K562 (cell line): ENCODE measurements around the gene CNTFR. TPM values are rescaled to one million over a fixed set of nuclear protein-coding genes. Genes with fewer than 3 reads are reported as not detected.
A peak's percentile ranks its signal among the peaks of the same experiment; 100 is the strongest.

ENCODE experiments used
- ATAC-seq: fragments of 200-7000 bp; cut with Tn5 transposase; 3 replicates; pipeline ENCODE4 v1.9.1; 2020; ENCODE audit warnings: moderate library complexity
- BruUV-seq: library from RNA; stranded (reverse); fragments of 400-500 nt; replicated peaks from 2 replicates; lab custom pipeline; 2021; lab: Mats Ljungman, UMichigan
- CTCF ChIA-PET: fragments of 300-600 bp; formaldehyde crosslinking; extraction: SDS; loops from one replicate; lab custom pipeline; 2021; ENCODE audit warnings: low intra/inter-chr PET ratio; lab: Yijun Ruan, JAX
- POLR2A ChIA-PET: fragments of 300-600, 350-650 bp; sonication (Branson Sonifier 250); formaldehyde crosslinking; extraction: SDS; loops from one replicate; lab custom pipeline; 2021; ENCODE audit warnings: antibody characterized with exemption, inconsistent platforms; lab: Yijun Ruan, JAX
- DNase-seq, 4 experiments: peaks; one replicate each; pipeline versions ENCODE4 v3.0.0 to v3.0.0-alpha.2; 2011 to 2018; ENCODE audit warnings: low spot score in 3 of 4, mixed read lengths in 3 of 4; ENCODE audit errors: extremely low read depth in 1 of 4
- FAIRE-seq: peaks from 2 replicates; lab custom pipeline; 2011; peaks lifted over from hg19 to GRCh38; lab: Jason Lieb, UNC
- H2AFZ ChIP-seq: 2 replicates; pipeline ENCODE4 v1.6.0; 2011; ENCODE audit warnings: low read depth, low read length, control low read depth, inconsistent platforms
- H3K27ac ChIP-seq: fragments of 200-600 bp; 3 replicates; pipeline ENCODE4 v1.8.0; 2011; ENCODE audit warnings: low read depth, mild to moderate bottlenecking, control low read depth, inconsistent platforms, low read length, moderate library complexity, mixed read lengths; ENCODE audit errors: extremely low read depth
- H3K27me3 ChIP-seq, 2 experiments: fragments of 300-600 bp in 1 of 2; 2 replicates in 1 of 2; 3 replicates in 1 of 2; pipeline versions ENCODE4 v1.6.0 to v1.8.0; 2011; ENCODE audit warnings: inconsistent platforms in 2 of 2, low read length in 2 of 2, mild to moderate bottlenecking in 1 of 2, mixed read lengths in 1 of 2, moderate library complexity in 1 of 2; ENCODE audit not compliant: control insufficient read depth in 2 of 2, insufficient read depth in 2 of 2
- H3K36me3 ChIP-seq: fragments of 300-600 bp; 3 replicates; pipeline ENCODE4 v1.8.0; 2011; ENCODE audit warnings: mild to moderate bottlenecking, low read length, inconsistent platforms; ENCODE audit not compliant: control insufficient read depth, insufficient read depth
- H3K4me1 ChIP-seq, 2 experiments: fragments of 200-600 bp in 1 of 2; replicated peaks in 1 of 2; 2 replicates in 1 of 2; 3 replicates in 1 of 2; pipeline versions ENCODE4 v1.5.1 to v1.8.0; 2011; ENCODE audit warnings: inconsistent platforms in 2 of 2, low read length in 2 of 2, mild to moderate bottlenecking in 1 of 2, mixed read lengths in 1 of 2, moderate library complexity in 1 of 2; ENCODE audit not compliant: control insufficient read depth in 2 of 2, insufficient read depth in 2 of 2
- H3K4me2 ChIP-seq: 2 replicates; pipeline ENCODE4 v1.6.1; 2011; ENCODE audit warnings: low read length, control low read depth, inconsistent platforms, mixed read lengths; ENCODE audit not compliant: insufficient read depth
- H3K4me3 ChIP-seq: fragments of 200-600 bp; sonication (generic), shearing (Covaris generic); 2 replicates; pipeline ENCODE4 v1.5.1; 2016; ENCODE audit warnings: control low read depth, inconsistent platforms
- H3K79me2 ChIP-seq: fragments of 200-600 bp; 3 replicates; pipeline ENCODE4 v1.8.0; 2011; ENCODE audit warnings: low read length, inconsistent platforms; ENCODE audit not compliant: control insufficient read depth, insufficient read depth
- H3K9ac ChIP-seq, 2 experiments: 2 replicates each; pipeline versions ENCODE4 v1.6.0 to v1.6.1; 2011; ENCODE audit warnings: low read depth in 2 of 2, low read length in 2 of 2, control low read depth in 1 of 2, inconsistent platforms in 1 of 2, mild to moderate bottlenecking in 1 of 2, mixed read lengths in 1 of 2; ENCODE audit not compliant: insufficient read depth in 1 of 2
- H3K9me1 ChIP-seq: one replicate; pipeline ENCODE4 v1.6.0; 2011; ENCODE audit warnings: inconsistent platforms, mild to moderate bottlenecking, low read length, moderate library complexity; ENCODE audit not compliant: control insufficient read depth, insufficient read depth
- H3K9me3 ChIP-seq: replicated peaks from 2 replicates; pipeline ENCODE4 v1.5.1; 2011; ENCODE audit warnings: low read depth, low read length, inconsistent platforms; ENCODE audit not compliant: control insufficient read depth, insufficient read depth
- H4K20me1 ChIP-seq: replicated peaks from 2 replicates; pipeline ENCODE4 v1.6.1; 2011; ENCODE audit warnings: low read length, inconsistent platforms, mixed read lengths; ENCODE audit not compliant: control insufficient read depth, insufficient read depth
- BHLHE40 ChIP-seq: IDR thresholded peaks from 2 replicates; pipeline ENCODE4 v1.6.1; 2011; ENCODE audit warnings: low read length, improper control_type of control experiment
- CBFA2T2 ChIP-seq: fragments of 450-650 bp; conservative IDR thresholded peaks from 2 replicates; pipeline ENCODE4 v1.6.1; 2017; ENCODE audit warnings: mild to moderate bottlenecking
- E2F4 ChIP-seq: sonication (generic); formaldehyde crosslinking; IDR thresholded peaks from 2 replicates; pipeline ENCODE4 v1.8.0; 2022; ENCODE audit warnings: mild to moderate bottlenecking, low read depth, missing genetic modification reagents
- EHMT2 ChIP-seq: fragments of 450-650 bp; IDR thresholded peaks from 2 replicates; pipeline ENCODE4 v1.6.1; 2018; ENCODE audit warnings: antibody characterized with exemption
- EWSR1 ChIP-seq: fragments of 450-650 bp; IDR thresholded peaks from 2 replicates; pipeline ENCODE4 v1.6.1; 2018; ENCODE audit warnings: borderline replicate concordance, mild to moderate bottlenecking, low read depth, moderate library complexity; ENCODE audit not compliant: partially characterized antibody
- GABPA ChIP-seq: fragments of 200-800 bp; sonication (Bioruptor generic); conservative IDR thresholded peaks from 2 replicates; pipeline ENCODE4 v1.6.1; 2016; ENCODE audit warnings: low read depth, missing genetic modification characterization, missing compliant biosample characterization
- KAT7 ChIP-seq: sonication (generic); formaldehyde crosslinking; IDR thresholded peaks from 2 replicates; pipeline ENCODE4 v1.8.0; 2022; ENCODE audit warnings: missing genetic modification reagents, mild to moderate bottlenecking, borderline replicate concordance
- NFYB ChIP-seq: IDR thresholded peaks from 2 replicates; pipeline ENCODE4 v1.6.1; 2011; ENCODE audit warnings: mild to moderate bottlenecking, moderate library complexity; ENCODE audit not compliant: insufficient read length; ENCODE audit errors: extremely low read depth
- NR0B1 ChIP-seq: fragments of 450-650 bp; IDR thresholded peaks from one replicate; pipeline ENCODE4 v1.6.1; 2018; ENCODE audit warnings: mild to moderate bottlenecking, moderate library complexity; ENCODE audit not compliant: partially characterized antibody
- PATZ1 ChIP-seq: fragments of 250-450 bp; sonication (Bioruptor Pico); IDR thresholded peaks from 2 replicates; pipeline ENCODE4 v1.5.0; 2020; ENCODE audit warnings: mild to moderate bottlenecking, borderline replicate concordance
- PURB ChIP-seq: sonication (generic); formaldehyde crosslinking; IDR thresholded peaks from 2 replicates; pipeline ENCODE4 v1.9.0; 2021; ENCODE audit warnings: low read depth, mild to moderate bottlenecking, missing genetic modification reagents
- SMARCC2 ChIP-seq: fragments of 450-650 bp; IDR thresholded peaks from 2 replicates; pipeline ENCODE4 v1.6.1; 2017; ENCODE audit warnings: antibody characterized with exemption, moderate library complexity, mild to moderate bottlenecking, low read depth
- TFE3 ChIP-seq: fragments of 450-650 bp; formaldehyde crosslinking; IDR thresholded peaks from 2 replicates; pipeline ENCODE4 v1.4.0; 2020; ENCODE audit warnings: mild to moderate bottlenecking, mixed read lengths
- ZNF174 ChIP-seq: fragments of 250-450 bp; sonication (Bioruptor Pico); IDR thresholded peaks from 2 replicates; pipeline ENCODE4 v1.4.0; 2020; ENCODE audit warnings: mild to moderate bottlenecking
- ZNF696 ChIP-seq: fragments of 250-450 bp; sonication (Bioruptor Pico); conservative IDR thresholded peaks from 2 replicates; pipeline ENCODE4 v1.4.0; 2020; ENCODE audit warnings: mild to moderate bottlenecking, moderate library complexity
- WGBS: fragments of 100-300 bp; shearing (Covaris generic); methylation state at CpG from one replicate; pipeline ENCODE4 v1.1.6; 2016; ENCODE audit warnings: low coverage, mixed read lengths; ENCODE audit not compliant: insufficient coverage; ENCODE audit errors: missing lambda C conversion rate; 5-methylcytosine and 5-hydroxymethylcytosine counted together
- in situ Hi-C: fragments of 300-500 bp; cut with MboI; formaldehyde crosslinking; loops from 4 replicates; pipeline ENCODE4 v1.15.0; 2018; ENCODE audit warnings: inconsistent platforms, mixed read lengths
- intact Hi-C: fragments of 100-400 bp; cut with micrococcal nuclease; formaldehyde crosslinking; loops from 2 replicates; pipeline ENCODE4 v1.14.2; 2022
- polyA plus RNA-seq, 8 experiments: library from polyadenylated mRNA; depleted of rRNA in 4 of 8; stranded (reverse) in 5 of 8; unstranded in 3 of 8; fragments of >200 nt; fragmentation: Nextera tagmentation in 2 of 8; fragmentation: Illumina TruSeq in 1 of 8; extraction: Ambion mirVana in 2 of 8; extraction: Trizol in 1 of 8; gene quantifications; 2 replicates each; pipeline versions ENCODE4 v1.2.1 to v1.2.3, GENCODE V29; 2011 to 2014; ENCODE audit warnings: inconsistent platforms in 1 of 8, missing spikeins in 1 of 8
- total RNA-seq, 7 experiments: library from RNA; depleted of rRNA in 6 of 7; stranded (reverse); fragments of >200 nt in 6 of 7; fragmentation: Illumina TruSeq in 2 of 7; extraction: Trizol in 2 of 7; gene quantifications; 2 replicates each; pipeline versions ENCODE4 v1.2.1 to v1.2.3, GENCODE V29; 2011 to 2021; ENCODE audit warnings: low replicate concordance in 1 of 7

CNTFR gene
- total and polyA plus RNA-seq, 9 of the 15 experiments (the other 6 are each of a cell fraction or from before 2014, with no cell fraction given): not detected

GRCh38 chr9:34559624-34560455 is 29.7 kb downstream of the CNTFR start:
- 0% methylated on average over 5 of the region's 21 CpGs for WGBS
- in situ Hi-C loops (no loop called here), intact Hi-C loops (no loop called here)
- Histone ChIP-seq H3K9me1 (no peaks in the 10 kb centered on the region), H3K9me3 (no peaks in the 10 kb centered on the region), H3K4me2 (no peak overlapping the region), H3K4me1 (peaks cover 0 to 6% of the 10 kb centered on the region in 2 experiments; a peak in 2 of 5 replicates), H3K27ac (no peak overlapping the region), H3K27me3 (peaks cover 0 to 48% of the 10 kb centered on the region in 2 experiments; a peak in 4 of 5 replicates), H3K79me2 (no peaks in the 10 kb centered on the region), H3K36me3 (no peaks in the 10 kb centered on the region), H2AFZ (no peak overlapping the region), H3K9ac (no peak overlapping the region), H3K4me3 (no peak overlapping the region), H4K20me1 (no peaks in the 10 kb centered on the region; the same call in 1 of the 2 replicates)
- ChIA-PET CTCF (no interaction called here), POLR2A (interaction anchor here (1.2 kb wide), 1 partner anchor 20 kb away, joined by 4 read pairs; no protein-coding TSS in a partner anchor)
- no TSS peak for BruUV-seq
- ATAC-seq: peak; percentile 27; the same call in 1 of the 3 replicates
- no peak for DNase-seq
- FAIRE-seq: no peak
- TF ChIP-seq KAT7 (CRISPR knock-in tag): no peak
- no peak for TF ChIP-seq PURB (CRISPR knock-in tag)
- TF ChIP-seq E2F4 (CRISPR knock-in tag): no peak
- no peak for TF ChIP-seq NFYB
- TF ChIP-seq EWSR1: no peak
- no peak for TF ChIP-seq ZNF174
- TF ChIP-seq CBFA2T2: no peak
- TF ChIP-seq ZNF696 (CRISPR knock-in tag): no peak
- no peak for TF ChIP-seq EHMT2
- TF ChIP-seq PATZ1 (CRISPR knock-in tag): no peak
- TF ChIP-seq GABPA (tag): no peak
- peak; percentile 6; the same call in 1 of the 2 replicates for TF ChIP-seq TFE3
- TF ChIP-seq BHLHE40: 0 out of 2 replicates have a peak, but pooled peaks have one; percentile 21
- TF ChIP-seq NR0B1: no peak
- no peak for TF ChIP-seq SMARCC2
